HG03378 (cell line): ENCODE data around the gene PDXDC1.
A peak's percentile ranks its signal among the peaks of the same experiment; 100 is the strongest.
"Not testable (repeated sequence)": the region's sequence is repeated elsewhere in the genome, so short reads cannot be mapped to it uniquely, and the experiment has no call there.

ENCODE experiments used
- ATAC-seq: cut with Tn5 transposase; IDR thresholded peaks from one replicate; pipeline ENCODE4 v1.9.1; 2021; ENCODE audit warnings: mild to moderate bottlenecking, moderate library complexity; ENCODE audit not compliant: unreplicated experiment

Gene PDXDC1

GRCh38 chr16:15008647-15009046, 33.8 kb downstream of the PDXDC1 start:
- ATAC-seq, result not testable (repeated sequence)

- not testable (repeated sequence) for ATAC-seq
Observed at GRCh38 chr16:15012941-15013340, 38.1 kb downstream of the PDXDC1 start.

- ATAC-seq, result not testable (repeated sequence)
Observed at GRCh38 chr16:15015671-15016070, 40.8 kb downstream of the PDXDC1 start.

- ATAC-seq, result not testable (repeated sequence)
Observed at GRCh38 chr16:15016354-15016753, 41.5 kb downstream of the PDXDC1 start.

- not testable (repeated sequence) for ATAC-seq
Observed at GRCh38 chr16:15016951-15017580, 42.2 kb downstream of the PDXDC1 start.

- ATAC-seq, result not testable (repeated sequence)
Observed at GRCh38 chr16:15021429-15021828, 46.6 kb downstream of the PDXDC1 start.

GRCh38 chr16:15022194-15022593, 47.4 kb downstream of the PDXDC1 start:
- ATAC-seq, result peak; percentile 65

- not testable (repeated sequence) for ATAC-seq
Observed at GRCh38 chr16:15023381-15024077, 48.7 kb downstream of the PDXDC1 start.

GRCh38 chr16:15024858-15025199, 50.0 kb downstream of the PDXDC1 start:
- ATAC-seq, result not testable (repeated sequence)

GRCh38 chr16:15025234-15025951, 50.6 kb downstream of the PDXDC1 start:
- ATAC-seq, result not testable (repeated sequence)

- ATAC-seq, result not testable (repeated sequence)
Observed at GRCh38 chr16:15027051-15027450, 52.2 kb downstream of the PDXDC1 start.

- ATAC-seq, result not testable (repeated sequence)
Observed at GRCh38 chr16:15027503-15028344, 52.9 kb downstream of the PDXDC1 start.

GRCh38 chr16:15028345-15028715, 53.5 kb downstream of the PDXDC1 start:
- not testable (repeated sequence) for ATAC-seq

- not testable (repeated sequence) for ATAC-seq
Observed at GRCh38 chr16:15028801-15029698, 54.2 kb downstream of the PDXDC1 start.

- ATAC-seq, result not testable (repeated sequence)
Observed at GRCh38 chr16:15029749-15030148, 54.9 kb downstream of the PDXDC1 start.

GRCh38 chr16:15031179-15031578, 56.4 kb downstream of the PDXDC1 start:
- no peak for ATAC-seq

GRCh38 chr16:15031586-15031985, 56.8 kb downstream of the PDXDC1 start:
- ATAC-seq, result no peak

- ATAC-seq, result no peak
Observed at GRCh38 chr16:15032547-15033308, 57.9 kb downstream of the PDXDC1 start.

- no peak for ATAC-seq
Observed at GRCh38 chr16:15033309-15033707, 58.5 kb downstream of the PDXDC1 start.
